GM20000 (cell line): Measurements from ENCODE around the gene IFNA5.

Experiments
- DNase-seq: peaks from one replicate; pipeline ENCODE4 v3.0.0; 2012; ENCODE audit warnings: low spot score
- TF ChIP-seq, protein P1 (sequence below): IDR thresholded peaks from 2 replicates; pipeline ENCODE4 v1.5.1; 2012; ENCODE audit warnings: mild to moderate bottlenecking, control low read depth; ENCODE audit errors: extremely low read depth, missing control alignments

IFNA5 gene

DNA sequence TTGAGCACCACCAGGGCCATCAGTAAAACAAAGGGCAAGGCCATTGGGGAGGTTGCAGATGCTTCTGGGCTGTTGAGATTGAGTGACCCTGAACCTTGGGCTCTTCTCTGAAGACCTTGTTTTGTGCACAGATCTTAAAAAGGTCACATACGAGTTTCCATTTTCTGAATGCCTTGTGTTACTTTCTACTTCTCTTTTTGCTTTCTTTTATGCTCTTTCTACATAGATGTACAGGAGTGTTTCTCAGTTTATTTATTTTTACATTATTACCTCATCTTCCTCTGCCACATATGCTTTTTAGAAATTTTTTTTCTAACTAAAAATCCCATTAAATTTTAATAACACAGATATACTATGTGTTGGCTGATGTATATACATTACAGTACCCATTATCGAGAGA lies at the start of gene IFNA5:
TSS of gene IFNA5 (minus strand) at position 101 of the 400 bp plus-strand sequence. CDS start at position 44, 57 bp downstream.
- no peak for DNase-seq
- TF ChIP-seq, protein P1, sequence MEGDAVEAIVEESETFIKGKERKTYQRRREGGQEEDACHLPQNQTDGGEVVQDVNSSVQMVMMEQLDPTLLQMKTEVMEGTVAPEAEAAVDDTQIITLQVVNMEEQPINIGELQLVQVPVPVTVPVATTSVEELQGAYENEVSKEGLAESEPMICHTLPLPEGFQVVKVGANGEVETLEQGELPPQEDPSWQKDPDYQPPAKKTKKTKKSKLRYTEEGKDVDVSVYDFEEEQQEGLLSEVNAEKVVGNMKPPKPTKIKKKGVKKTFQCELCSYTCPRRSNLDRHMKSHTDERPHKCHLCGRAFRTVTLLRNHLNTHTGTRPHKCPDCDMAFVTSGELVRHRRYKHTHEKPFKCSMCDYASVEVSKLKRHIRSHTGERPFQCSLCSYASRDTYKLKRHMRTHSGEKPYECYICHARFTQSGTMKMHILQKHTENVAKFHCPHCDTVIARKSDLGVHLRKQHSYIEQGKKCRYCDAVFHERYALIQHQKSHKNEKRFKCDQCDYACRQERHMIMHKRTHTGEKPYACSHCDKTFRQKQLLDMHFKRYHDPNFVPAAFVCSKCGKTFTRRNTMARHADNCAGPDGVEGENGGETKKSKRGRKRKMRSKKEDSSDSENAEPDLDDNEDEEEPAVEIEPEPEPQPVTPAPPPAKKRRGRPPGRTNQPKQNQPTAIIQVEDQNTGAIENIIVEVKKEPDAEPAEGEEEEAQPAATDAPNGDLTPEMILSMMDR: no peak

DNA sequence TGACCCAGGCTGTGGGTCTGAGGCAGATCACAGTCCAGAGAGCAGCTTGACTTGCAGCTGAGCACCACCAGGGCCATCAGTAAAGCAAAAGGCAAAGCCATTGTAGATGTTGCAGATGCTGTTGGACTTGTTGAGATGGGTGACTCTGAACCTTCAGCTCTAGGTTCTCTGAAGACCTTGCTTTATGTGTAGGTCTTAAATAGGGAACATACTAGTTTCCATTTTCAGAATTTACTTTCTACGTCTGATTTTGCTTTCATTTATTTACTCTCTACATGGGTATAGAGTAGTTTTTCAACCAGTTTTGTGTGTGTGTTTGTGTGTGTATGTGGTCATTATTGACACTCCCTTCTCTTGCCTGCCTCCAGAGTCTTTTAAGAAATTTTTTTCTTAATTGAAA lies 45.7 kb upstream of the IFNA5 start, which contains the start of gene IFNA6:
TSS of gene IFNA6 (minus strand) at position 101 of the 400 bp plus-strand sequence. CDS start at position 101, 0 bp downstream.
- DNase-seq: no peak
- TF ChIP-seq, protein P1: no peak

DNA sequence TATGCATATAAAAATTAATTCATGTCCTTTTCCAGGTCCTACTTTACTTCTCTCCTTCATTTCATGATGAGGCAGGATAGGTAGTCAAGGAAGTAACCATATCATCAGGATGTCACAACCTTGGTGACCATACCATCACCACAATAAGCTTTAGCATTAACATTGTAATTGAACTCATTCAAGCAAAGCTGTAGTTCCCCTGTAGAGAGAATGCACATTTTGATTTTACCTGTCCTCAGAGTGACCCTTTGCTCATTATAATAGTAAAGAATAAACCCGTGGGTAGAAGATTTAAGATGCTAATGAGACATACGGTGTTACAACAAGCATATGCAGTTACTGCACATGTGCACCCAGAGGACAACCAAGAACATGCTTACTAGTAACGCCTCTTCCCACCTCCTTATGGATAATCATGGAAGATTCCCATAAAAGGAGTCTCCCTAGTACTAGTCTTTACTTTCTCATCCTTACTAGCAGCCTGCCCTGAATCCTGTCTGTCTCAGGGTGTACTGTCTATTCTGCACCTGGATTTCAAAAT lies 43.4 kb upstream of the IFNA5 start:
- TF ChIP-seq, protein P1: no peak

DNA sequence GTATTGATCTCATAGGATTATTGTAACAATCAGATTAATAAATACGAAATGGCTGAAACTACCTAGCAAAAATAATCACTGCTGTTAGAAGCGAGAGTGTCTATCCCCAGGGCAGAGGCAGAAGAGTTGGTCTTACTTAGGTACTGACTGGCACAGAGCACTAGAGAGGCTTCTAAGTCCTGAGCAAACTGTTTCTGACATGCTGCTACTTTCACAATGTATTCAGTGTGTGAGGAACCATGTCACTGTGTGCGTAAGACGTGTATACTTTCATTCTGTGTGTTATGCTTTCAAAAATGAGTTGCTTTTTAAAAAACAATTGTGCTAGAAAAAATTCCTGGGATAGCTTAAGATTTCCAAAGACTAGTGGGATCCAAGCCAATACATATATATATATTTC lies 35.6 kb upstream of the IFNA5 start:
- DNase-seq: no peak
- TF ChIP-seq, protein P1: no peak

More for the DNA sequence above, 43.4 kb upstream of the IFNA5 start:
- no peak for DNase-seq

DNA sequence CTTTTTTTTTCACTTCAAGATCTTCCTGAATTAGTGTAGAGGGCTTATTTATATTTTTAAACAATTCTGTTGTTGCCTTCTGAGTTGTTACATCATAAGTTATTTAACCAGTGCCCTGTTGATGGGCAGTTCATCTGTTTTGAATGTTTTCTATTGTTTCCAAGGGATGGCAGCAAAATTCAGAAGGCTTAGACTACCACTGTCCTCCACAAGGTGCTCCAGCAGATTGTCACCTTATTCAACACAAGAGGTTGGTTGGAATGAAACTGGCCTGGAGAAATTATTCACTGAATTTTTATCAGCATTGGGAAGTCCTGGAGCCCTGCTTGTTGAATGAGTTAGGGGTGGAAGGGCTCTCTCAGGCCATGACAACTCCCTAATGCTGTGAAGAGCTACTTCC lies 31.3 kb upstream of the IFNA5 start:
- no peak for DNase-seq

DNA sequence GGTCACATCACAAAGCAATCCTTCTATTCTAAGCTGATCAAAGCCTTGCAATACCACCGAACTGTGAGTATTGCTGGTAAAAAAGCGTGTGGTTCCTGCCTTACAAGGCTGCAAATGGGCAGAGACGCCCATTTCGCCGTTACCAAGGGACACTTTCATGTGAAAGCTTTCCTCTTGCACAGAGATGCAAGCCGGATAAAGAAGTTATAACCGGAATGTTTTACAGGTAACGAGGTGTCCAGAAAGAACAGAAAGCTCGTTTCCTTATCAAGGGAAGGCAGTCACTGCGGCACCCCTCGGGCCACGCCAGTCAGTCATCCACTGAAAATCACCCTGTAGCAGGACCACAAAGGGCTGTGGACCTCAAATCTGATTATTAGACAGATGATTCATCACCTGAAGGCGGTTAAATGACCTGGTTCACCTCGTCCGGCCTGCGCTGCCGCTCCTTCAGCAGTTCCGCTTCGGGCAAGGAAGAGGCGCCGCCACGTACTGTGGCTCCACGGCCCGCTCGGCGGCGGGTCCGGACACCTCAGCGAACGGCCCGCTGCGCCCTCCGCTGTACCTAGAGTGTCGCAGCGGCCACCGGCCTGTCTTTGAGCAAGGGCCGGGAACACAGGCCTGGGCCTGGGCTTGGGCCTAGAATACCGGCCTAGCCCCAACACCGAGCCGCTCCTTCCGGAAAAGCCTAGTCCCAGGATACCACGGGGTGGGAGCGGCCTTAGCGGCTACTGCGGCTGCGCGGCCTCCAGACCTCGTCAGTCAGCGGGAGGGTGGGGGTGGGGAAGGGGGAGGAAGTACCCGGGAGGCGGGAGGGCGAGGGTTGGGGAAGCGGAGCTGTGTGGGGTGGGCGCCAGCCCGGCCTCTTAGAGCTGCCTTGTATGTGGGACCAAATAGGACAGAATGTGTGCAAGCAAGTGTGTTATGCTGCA lies 29.9 kb upstream of the IFNA5 start, which contains the start of gene KLHL9:
TSS of gene KLHL9 (minus strand) at position 704 of the 932 bp plus-strand sequence. CDS start at position 159, 545 bp downstream.
- peak; percentile 89 for DNase-seq
- TF ChIP-seq, protein P1: no peak

More for the DNA sequence above, 31.3 kb upstream of the IFNA5 start:
- TF ChIP-seq, protein P1: no peak

DNA sequence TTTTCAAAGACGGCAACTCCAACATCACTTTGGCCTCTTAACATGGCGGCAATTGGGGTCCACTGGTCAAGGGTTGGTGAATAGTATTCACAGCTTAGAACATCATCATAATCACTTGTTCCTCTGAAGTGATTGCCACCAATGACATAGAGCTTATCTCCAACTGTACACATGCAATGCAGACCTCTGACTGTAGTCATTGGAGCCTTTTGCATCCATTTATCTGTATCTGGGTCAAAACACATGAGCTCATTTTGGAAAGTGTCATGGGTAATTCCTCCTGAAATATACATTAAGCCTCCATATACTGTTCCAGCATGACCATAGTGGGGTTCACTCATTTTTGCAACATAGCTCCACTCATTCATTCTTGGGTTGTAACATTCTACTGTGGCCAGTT lies 28.1 kb upstream of the IFNA5 start:
- TF ChIP-seq, protein P1: no peak
- DNase-seq: no peak
